ENCODE results near the gene MYLK. TPM values are rescaled to one million over a fixed set of nuclear protein-coding genes. Genes with fewer than 3 reads are reported as not detected.

The MYLK gene
- total RNA-seq, 1 donor from 2014 or later: 4.3 TPM

DNA sequence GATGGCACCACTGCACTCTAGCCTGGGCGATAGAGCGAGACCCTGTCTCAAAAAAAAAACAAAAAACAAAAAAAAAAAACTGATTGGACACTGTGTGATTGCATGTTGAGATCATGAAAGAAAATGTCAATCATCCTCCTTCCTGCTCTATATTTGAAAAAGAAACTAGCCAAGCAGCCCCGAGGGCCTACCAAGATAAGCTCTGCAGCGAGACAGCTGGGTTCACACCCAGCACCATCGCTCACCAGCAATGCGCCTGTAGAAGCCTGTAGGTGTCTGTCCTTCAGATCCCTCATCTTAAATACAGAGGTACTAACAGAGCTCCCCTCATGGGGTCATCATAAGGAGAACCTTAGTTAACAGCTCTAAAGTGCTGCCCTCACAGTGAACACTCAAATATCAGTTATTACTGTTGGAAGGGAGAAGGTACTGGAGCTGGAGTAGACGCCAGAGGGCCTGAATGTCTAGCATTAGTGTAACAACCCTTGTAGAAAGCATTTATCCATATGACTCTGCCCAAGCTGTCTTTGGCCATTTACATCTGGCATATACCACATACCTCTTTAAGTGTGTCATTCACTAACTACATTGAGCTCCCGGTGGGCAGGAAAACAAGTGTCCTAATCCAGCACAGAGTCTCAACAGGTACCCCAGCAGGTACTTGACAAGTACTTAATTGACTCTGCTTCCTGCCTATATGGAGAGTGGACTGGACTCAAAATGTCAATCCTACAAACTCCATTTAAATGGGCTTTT, 22.9 kb downstream of the MYLK start:
- no peak overlapping the region for H3K4me3 Mint-ChIP-seq (ENCODE audit: unreplicated experiment)
- no peaks in the 10 kb centered on the region for H3K4me1 Mint-ChIP-seq (ENCODE audit: low read depth, unreplicated experiment)
- H3K27me3 Mint-ChIP-seq (ENCODE audit: unreplicated experiment): peaks cover 2% of the 10 kb centered on the region
- TF ChIP-seq, protein P1, sequence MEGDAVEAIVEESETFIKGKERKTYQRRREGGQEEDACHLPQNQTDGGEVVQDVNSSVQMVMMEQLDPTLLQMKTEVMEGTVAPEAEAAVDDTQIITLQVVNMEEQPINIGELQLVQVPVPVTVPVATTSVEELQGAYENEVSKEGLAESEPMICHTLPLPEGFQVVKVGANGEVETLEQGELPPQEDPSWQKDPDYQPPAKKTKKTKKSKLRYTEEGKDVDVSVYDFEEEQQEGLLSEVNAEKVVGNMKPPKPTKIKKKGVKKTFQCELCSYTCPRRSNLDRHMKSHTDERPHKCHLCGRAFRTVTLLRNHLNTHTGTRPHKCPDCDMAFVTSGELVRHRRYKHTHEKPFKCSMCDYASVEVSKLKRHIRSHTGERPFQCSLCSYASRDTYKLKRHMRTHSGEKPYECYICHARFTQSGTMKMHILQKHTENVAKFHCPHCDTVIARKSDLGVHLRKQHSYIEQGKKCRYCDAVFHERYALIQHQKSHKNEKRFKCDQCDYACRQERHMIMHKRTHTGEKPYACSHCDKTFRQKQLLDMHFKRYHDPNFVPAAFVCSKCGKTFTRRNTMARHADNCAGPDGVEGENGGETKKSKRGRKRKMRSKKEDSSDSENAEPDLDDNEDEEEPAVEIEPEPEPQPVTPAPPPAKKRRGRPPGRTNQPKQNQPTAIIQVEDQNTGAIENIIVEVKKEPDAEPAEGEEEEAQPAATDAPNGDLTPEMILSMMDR (IDR thresholded peaks at IDR 0.05; ENCODE audit: partially characterized antibody, unreplicated experiment): no peak
- no peaks in the 10 kb centered on the region for H3K36me3 Mint-ChIP-seq (ENCODE audit: unreplicated experiment)
- no peaks in the 10 kb centered on the region for H3K9me3 Mint-ChIP-seq (ENCODE audit: unreplicated experiment)
- H3K27ac Mint-ChIP-seq (ENCODE audit: unreplicated experiment): no peak overlapping the region
- no peak for DNase-seq

DNA sequence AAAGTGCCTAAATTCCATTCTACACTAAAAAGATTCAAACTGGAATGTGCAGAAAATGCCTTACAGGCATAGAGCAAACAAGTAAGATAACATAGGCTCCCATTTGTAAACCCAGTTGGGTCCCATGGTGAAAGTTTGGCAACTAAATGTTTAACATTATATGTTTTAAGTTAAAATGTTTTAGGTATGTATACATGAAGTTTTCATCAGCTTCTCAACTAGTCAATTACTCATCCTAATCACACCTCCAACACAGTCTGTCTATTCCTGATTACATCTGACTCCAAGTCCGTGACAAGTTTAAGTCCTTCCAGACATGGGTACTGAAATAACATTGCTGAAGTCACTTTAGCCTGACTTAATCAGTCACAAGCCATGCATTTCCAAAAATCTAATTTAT, 25.0 kb downstream of the MYLK start:
- Mint-ChIP-seq H3K27me3 (ENCODE audit: unreplicated experiment) (peaks cover 2% of the 10 kb centered on the region), H3K27ac (ENCODE audit: unreplicated experiment) (no peak overlapping the region), H3K9me3 (ENCODE audit: unreplicated experiment) (no peaks in the 10 kb centered on the region), H3K4me3 (ENCODE audit: unreplicated experiment) (no peak overlapping the region), H3K36me3 (ENCODE audit: unreplicated experiment) (no peaks in the 10 kb centered on the region), H3K4me1 (ENCODE audit: low read depth, unreplicated experiment) (no peaks in the 10 kb centered on the region)
- no peak for DNase-seq
- TF ChIP-seq, protein P1 (IDR thresholded peaks at IDR 0.05; ENCODE audit: partially characterized antibody, unreplicated experiment): no peak

DNA sequence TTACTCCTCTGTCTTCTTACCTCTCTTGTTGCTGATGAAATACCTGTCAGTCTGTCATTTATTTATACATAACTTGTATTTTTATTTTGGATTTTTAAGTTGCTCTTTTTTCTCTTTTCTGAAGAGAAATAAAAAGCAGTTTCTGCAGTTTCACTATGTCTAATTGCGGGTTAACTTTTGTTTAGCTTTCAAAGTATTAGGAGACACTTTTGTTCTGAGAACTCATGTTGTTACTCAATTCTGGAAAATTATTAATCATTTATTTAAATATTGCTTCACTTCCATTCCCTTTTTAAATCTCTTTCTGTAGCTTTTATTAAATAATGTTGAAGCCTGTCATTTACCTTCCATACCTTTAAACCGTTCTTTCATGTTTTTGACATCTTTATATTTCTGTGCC, 29.2 kb downstream of the MYLK start:
- no peaks in the 10 kb centered on the region for H3K4me1 Mint-ChIP-seq (ENCODE audit: low read depth, unreplicated experiment)
- peaks cover 2% of the 10 kb centered on the region for H3K27me3 Mint-ChIP-seq (ENCODE audit: unreplicated experiment)
- H3K4me3 Mint-ChIP-seq (ENCODE audit: unreplicated experiment): no peak overlapping the region
- TF ChIP-seq, protein P1 (IDR thresholded peaks at IDR 0.05; ENCODE audit: partially characterized antibody, unreplicated experiment): no peak
- H3K36me3 Mint-ChIP-seq (ENCODE audit: unreplicated experiment): no peaks in the 10 kb centered on the region
- no peaks in the 10 kb centered on the region for H3K9me3 Mint-ChIP-seq (ENCODE audit: unreplicated experiment)
- no peak overlapping the region for H3K27ac Mint-ChIP-seq (ENCODE audit: unreplicated experiment)
- DNase-seq: no peak

DNA sequence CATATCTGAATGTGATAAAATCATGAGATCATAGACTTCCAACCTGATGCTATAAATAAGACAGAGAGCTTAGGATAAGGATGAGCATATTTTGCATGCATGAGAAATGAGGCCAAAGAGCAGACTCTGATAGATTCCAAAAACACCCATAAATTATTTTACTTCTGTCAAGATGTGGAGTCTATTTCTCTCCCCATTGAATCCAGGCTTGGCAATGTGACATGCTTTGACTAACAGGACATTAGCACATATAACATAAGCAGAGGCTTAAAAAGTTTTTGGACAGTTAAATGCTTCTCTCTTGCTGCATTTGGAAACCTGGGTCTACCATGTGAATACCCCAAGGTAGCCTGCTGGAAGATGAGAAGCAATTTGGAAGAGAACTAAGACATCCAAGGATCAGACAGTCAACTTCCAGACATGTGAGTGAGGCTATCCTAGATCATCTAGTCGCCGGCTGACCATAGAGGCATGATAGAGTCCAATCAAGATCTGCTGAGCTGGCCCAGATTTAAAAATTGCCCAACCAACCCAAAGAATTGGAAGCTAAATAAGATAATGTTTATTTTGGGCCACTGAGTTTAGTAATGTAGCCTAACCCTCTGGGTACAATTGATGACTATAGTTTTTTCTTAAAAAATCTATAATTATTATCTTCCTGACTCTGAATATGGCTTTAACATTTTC, 30.3 kb downstream of the MYLK start:
- no peak overlapping the region for H3K27ac Mint-ChIP-seq (ENCODE audit: unreplicated experiment)
- TF ChIP-seq, protein P1 (IDR thresholded peaks at IDR 0.05; ENCODE audit: partially characterized antibody, unreplicated experiment): no peak
- peaks cover 2% of the 10 kb centered on the region for H3K27me3 Mint-ChIP-seq (ENCODE audit: unreplicated experiment)
- no peak overlapping the region for H3K4me3 Mint-ChIP-seq (ENCODE audit: unreplicated experiment)
- no peak for DNase-seq
- no peaks in the 10 kb centered on the region for H3K36me3 Mint-ChIP-seq (ENCODE audit: unreplicated experiment)
- no peaks in the 10 kb centered on the region for H3K4me1 Mint-ChIP-seq (ENCODE audit: low read depth, unreplicated experiment)
- no peaks in the 10 kb centered on the region for H3K9me3 Mint-ChIP-seq (ENCODE audit: unreplicated experiment)

DNA sequence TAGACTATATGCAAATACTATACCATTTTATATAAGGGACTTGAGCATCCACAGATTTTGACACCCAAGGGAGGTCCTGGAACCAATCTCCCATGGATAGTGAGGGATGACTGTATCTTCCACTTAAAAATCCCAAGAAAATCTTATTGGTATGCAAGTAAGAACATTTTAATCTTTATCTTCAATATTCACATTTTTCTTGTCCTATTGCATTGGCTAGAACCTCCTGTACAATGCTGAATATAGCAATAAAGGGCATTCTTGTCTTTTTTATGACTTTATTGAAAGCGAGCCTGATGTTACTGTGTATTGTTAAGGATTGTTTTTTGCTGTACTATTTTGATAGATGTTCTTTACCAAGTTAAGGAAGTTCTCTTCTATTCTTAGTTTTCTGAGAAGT, 36.9 kb downstream of the MYLK start:
- Mint-ChIP-seq H3K27ac (ENCODE audit: unreplicated experiment) (no peak overlapping the region), H3K9me3 (ENCODE audit: unreplicated experiment) (peaks cover 1% of the 10 kb centered on the region), H3K4me3 (ENCODE audit: unreplicated experiment) (no peak overlapping the region), H3K4me1 (ENCODE audit: low read depth, unreplicated experiment) (no peaks in the 10 kb centered on the region), H3K36me3 (ENCODE audit: unreplicated experiment) (peaks cover 5% of the 10 kb centered on the region), H3K27me3 (ENCODE audit: unreplicated experiment) (no peaks in the 10 kb centered on the region)
- TF ChIP-seq, protein P1 (IDR thresholded peaks at IDR 0.05; ENCODE audit: partially characterized antibody, unreplicated experiment): no peak
- no peak for DNase-seq
